B cell (primary cell): Measurements from ENCODE around the gene ACSS1.
"Not testable (repeated sequence)": the region's sequence is repeated elsewhere in the genome, so short reads cannot be mapped to it uniquely, and the experiment has no call there.

ENCODE experiments used
- CTCF ChIP-seq: fragments of 200-600 bp; IDR thresholded peaks from one replicate; pipeline ENCODE4 v1.8.0; 2022; ENCODE audit warnings: antibody characterized with exemption, mild to moderate bottlenecking
- EZH2 ChIP-seq: IDR thresholded peaks from 2 replicates; pipeline ENCODE4 v1.6.1; 2012; ENCODE audit warnings: borderline replicate concordance, low read depth, mild to moderate bottlenecking, moderate library complexity, low read length; ENCODE audit not compliant: insufficient read depth, poor library complexity, severe bottlenecking

- not testable (repeated sequence) for TF ChIP-seq EZH2, CTCF
These were observed 56.6 kb downstream of the ACSS1 start for GRCh38 chr20:25001323-25001722.
